Cerebellar cortex (tissue), 1 donor: Measurements from ENCODE around the gene C13orf46.
"Not testable (repeated sequence)": the region's sequence is repeated elsewhere in the genome, so short reads cannot be mapped to it uniquely, and the experiment has no call there.

Source experiments
- DNase-seq: peaks from one replicate; pipeline ENCODE4 v3.0.0-alpha.2; 2015; ENCODE audit warnings: low spot score

C13orf46 gene

DNA sequence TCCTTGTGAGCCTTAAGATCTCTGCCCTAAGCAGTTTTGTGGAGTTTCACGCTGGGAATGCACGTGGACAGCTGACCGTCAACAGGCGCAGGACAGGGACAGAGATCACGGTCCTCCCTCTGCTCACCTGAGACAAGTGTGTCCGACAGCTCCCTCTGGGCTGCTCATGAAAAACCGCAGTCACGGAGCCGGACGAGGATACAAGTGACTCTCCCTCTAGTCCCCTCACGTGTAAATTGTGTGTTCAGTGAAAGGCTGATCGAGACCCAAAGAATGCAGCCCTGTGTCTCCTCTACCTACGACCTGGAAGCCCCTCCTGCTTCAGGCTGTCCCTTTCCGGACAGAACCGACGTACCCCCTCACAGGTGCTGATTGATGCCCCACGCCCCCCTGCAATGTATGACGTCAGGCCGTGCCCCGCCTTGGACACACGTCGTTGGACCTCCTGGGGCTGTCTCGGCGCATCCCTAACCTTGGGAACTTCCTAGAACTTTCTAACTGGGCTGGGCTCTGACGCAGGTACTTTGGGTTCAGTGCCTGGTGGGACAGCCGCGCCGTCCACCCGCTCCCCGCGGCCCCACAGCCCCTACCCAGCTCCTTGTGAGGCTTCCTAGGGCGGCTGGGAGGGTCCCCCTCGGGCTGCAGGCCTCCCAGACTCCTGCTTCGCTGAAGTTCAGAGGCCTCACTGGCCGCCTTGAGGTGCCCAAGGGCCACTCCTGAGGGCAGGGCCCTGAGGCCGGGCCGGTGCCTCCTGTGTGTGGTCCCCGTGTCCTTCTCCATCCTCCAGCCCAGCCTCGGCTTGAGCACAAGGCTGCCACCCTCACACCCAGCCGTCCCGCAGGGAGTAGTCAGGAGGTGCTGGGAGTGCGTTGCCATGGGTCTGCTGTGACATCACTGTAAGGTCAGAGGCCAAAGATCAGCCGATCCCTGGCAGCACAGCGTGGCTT lies at the start of gene C13orf46:
TSS of gene C13orf46 (minus strand) at position 859 of the 947 bp plus-strand sequence. CDS start at position 780, 79 bp downstream.
- DNase-seq = no peak

DNA sequence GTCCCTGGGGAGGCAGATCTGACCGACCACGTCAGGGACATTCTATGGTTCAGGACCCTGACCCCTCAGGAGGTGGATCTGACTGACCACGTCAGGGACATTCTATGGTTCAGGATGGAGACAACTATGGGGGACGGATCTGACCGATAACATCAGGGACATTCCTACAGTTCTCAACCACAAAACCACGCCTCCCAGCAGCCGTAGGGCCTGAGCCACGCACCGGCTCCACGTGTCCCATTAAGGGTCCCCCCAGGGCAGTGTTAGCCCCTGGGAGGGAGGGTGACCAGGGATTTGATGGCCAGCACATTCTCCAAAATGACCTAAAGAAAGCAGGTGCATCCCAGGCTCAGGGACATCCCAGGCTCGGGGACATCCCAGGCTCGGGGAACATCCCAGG lies 49.0 kb upstream of the C13orf46 start:
- no peak for DNase-seq

DNA sequence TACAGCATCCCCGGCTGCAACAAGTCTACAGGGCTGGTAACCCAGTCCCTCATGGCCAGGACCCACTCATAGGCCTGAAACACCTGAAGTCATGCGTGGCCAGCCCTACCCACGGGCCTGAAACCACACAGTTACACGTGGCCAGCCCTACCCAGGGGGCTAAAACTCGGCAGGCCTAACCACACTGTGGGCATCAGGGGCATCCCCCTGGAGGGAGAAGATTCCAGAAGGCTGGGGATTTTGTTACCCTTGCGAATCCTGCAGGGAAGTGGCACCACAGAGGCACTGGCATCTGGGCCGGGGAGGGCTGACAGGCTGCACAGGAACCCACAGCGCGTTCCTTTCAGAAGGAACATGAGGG lies 48.4 kb upstream of the C13orf46 start:
- DNase-seq = no peak

GRCh38 chr13:114021464-114022308 lies 47.8 kb upstream of the C13orf46 start:
- DNase-seq = no peak

GRCh38 chr13:114020750-114021463 lies 47.0 kb upstream of the C13orf46 start:
- no peak for DNase-seq

DNA sequence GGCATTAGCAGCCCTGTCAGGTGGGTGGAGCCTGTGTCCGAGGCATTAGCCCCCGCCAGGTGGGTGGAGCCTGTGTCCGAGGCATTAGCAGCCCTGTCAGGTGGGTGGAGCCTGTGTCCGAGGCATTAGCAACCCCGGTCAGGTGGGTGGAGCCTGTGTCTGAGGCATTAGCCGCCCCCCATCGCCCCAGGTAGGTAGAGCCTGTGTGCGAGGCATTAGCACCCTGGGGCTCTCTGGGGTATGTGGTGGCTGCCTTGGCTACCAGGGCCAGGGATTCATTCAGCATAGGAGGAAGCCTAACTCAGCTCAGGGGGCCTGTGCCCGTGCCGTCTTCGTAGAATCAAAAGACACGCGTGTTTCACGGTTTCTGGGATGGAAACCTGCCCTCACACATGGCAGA lies 46.3 kb upstream of the C13orf46 start:
- not testable (repeated sequence) for DNase-seq

DNA sequence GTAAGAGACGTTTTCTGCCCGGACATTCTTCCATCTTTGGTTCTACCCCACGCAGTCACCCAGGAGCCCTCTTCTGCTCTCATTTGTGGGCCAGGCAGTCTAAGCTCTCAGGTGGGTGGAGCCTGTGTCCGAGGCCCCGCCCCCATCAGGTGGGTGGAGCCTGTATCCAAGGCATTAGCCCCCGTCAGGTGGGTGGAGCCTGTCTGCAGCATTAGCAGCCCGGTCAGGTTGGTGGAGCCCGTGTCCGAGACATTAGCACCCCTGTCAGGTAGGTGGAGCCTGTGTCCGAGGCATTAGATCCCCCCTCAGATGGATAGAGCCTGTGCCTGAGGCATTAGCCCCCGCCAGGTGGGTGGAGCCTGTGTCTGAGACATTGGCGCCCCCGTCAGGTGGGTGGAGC lies 45.5 kb upstream of the C13orf46 start:
- no peak for DNase-seq

- DNase-seq = no peak
These were observed 44.7 kb upstream of the C13orf46 start for GRCh38 chr13:114018461-114019055.

GRCh38 chr13:114017966-114018365 lies 44.1 kb upstream of the C13orf46 start:
- no peak for DNase-seq

GRCh38 chr13:114017028-114017630 lies 43.3 kb upstream of the C13orf46 start:
- no peak for DNase-seq

GRCh38 chr13:114016321-114017027 lies 42.6 kb upstream of the C13orf46 start:
- no peak for DNase-seq

DNA sequence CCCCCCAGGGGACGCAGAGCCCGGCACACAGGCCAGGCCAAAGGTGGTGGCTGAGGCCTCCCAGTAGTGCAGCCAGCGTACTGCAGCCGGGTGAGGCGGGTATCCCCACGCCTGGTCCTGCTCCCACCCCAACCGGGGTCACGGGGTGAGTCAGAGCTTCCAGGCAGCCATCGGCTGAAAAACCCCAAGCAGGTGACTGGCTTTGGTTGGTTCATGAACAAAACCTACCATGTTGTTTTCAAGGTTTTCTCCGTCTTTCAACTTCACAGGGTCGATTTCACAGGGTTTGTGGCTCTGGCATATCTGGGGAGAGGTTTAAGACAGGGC lies 42.1 kb upstream of the C13orf46 start:
- no peak for DNase-seq

DNA sequence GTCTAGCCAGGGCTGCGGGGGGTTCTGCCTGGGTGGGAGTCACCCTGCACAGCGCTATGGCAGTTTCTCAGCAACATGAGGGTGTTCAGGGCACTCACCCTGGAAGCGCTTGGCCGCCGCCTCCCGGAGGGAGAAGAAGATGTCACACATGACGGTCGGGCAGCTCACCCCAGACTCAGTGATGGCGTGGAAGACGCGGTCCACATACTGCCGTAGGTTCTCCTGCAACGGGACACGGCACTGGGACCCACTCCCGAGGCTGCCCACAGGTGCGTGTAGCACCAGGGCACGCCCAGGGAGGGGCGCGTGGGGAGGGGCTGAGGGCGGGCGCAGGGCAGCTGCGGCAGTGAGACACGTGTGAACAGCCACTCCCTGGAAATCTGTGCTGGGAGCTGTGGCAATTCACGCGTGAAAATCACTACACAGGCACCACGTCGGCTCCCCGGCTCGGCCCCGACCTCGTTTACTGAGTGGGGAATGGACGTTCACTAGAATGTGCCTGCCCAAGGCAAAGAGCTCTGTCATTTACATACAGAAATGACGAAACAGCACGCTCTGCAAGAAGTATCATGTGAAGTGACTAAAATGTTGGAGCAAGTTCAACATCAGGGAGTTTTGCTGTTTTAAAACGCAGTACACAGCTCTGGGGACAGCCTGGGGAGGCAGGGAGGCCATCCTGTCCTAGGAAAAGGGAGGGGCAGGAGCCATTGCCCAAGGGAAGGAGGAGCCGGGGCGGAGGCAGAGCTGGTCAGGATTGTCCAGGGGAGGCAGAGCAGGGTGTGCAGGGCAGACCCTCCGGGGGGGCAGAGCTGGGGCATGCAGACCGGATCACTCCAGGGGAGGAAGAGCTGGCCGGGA lies 41.5 kb upstream of the C13orf46 start:
- no peak for DNase-seq

DNA sequence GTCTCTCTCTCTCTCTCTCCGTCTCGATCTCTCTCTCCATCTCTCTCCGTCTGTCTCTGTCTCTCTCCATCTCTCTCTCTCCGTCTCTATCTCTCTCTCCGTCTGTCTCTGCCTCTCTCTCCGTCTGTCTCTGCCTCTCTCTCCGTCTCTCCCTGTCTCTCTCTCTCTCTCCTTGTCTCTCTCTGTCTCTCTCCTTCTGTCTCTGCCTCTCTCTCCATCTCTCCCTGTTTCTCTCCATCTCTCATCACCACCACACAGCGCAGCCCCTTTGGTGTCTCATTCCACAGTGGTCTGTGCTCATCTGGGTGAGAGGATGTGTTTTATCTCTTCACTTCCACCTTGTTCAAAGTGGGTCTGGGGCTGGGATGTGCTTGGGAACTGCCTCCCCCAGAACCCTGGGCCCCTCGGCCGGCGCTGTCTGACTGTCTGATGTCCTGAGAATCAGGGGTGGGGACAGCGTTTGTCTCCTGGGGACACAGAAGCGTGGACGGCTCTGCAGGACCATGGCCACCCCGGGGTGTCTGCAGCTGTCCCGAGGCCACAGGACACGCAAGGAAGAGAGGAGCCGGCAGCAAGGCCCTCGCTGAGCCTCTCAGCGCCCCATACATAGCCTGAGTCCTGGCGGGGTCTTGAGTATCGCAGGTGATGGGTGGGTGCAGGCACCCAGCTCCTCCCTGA lies 40.2 kb upstream of the C13orf46 start:
- no peak for DNase-seq

- DNase-seq = no peak
These were observed 39.5 kb upstream of the C13orf46 start for GRCh38 chr13:114013336-114013735.

DNA sequence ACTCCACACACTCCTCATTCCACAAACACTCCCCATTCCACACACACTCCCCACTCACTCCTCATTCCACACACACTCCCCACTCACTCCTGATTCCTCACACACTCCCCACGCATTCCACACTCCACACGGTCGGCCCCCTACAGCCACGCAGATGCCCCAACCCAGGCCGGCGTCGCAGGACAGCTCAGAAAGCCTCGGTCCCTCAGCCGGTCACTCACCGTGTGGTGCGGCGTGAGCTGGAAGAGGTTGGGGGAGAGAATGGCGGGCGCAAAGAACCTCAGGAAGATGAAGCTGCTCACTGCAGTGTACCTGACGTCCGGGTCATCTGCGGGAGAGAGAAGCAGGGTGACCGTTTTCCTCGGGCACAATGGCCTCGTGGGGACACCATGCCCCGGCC lies 39.0 kb upstream of the C13orf46 start:
- DNase-seq = no peak

DNA sequence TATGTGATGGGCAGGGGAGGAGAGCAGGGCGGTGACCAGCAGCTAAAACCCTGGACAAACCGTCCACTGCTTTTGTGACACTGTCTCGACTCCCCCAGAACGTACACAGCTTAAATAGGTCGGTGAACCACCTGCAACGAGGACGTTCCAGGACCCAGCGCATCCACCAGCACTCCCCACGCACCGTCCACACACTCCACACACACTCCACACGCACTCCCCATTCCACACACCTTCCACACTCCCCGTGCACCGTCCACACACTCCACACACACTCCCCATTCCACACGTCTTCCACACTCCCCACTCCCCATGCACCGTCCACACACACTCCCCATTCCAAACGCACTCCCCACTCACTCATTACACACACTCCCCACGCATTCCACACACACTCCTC lies 38.3 kb upstream of the C13orf46 start:
- no peak for DNase-seq

DNA sequence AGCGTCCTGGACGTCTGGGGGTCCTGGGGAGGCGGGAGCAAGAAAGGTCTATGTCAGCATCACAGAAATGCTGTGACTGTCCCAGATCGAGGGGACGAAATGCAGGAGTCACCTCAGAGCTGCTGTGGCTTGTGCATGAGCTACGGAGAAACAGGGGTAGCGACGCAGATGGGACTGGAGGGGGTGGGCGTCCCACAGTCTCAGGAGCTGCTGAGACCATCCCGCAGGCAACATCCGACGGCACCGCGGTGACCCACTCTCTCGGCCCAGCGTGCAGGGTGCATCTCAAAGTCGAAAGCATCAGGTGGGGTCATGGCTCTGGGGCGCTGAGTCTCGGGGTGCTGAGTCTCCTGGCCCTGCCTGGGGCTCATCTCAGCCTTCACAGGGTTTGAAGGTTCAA lies 37.4 kb upstream of the C13orf46 start:
- no peak for DNase-seq

DNA sequence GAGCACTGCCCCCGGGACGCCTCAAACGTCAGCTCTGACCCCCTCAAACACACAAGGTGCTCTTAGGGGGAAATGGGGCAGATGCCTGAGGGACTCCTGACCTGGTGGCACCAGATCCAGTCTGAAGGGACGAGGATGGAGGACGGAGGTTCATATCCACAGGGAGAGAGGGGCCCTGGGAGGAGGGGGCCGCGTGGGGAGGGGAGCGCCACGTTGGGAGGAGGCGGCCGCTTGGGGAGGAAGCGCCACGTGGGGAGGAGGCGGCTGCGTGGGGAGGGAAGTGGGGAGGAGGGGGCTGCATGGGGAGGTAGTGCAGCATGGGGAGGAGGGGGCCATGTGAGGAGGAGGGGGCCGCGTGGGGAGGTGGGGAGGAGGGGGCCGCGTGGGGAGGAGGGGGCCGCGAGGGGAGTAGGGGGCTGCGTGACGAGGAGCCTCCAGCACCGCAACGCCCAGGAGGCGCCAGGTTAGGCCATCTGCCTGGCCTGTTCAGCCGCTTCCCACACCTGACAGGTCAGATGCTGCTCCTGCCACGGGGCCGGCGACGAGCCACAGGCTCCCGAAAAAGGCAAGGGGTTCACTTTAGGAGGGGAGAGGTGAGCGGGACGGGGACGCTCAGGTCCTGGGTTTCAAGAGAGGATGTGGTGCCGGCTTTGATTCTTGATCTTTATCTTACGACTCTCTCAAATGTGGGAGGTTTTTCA lies 36.7 kb upstream of the C13orf46 start:
- no peak for DNase-seq
